ENCODE measurements around the gene OPRPN.

OPRPN gene

GRCh38 chr4:70372760-70373159, 25.0 kb upstream of the OPRPN start:
- no peaks in the 10 kb centered on the region for H4K20me1 ChIP-seq (ENCODE audit: insufficient read depth)
- no peak overlapping the region for H2AFZ ChIP-seq (ENCODE audit: low read depth)
- no peak overlapping the region for H3K27ac ChIP-seq
- no peak overlapping the region for H3K4me3 ChIP-seq (IDR thresholded peaks at IDR 0.05; ENCODE audit: insufficient read depth, low read depth, low read length)
- no peak for TF ChIP-seq CTCF (conservative IDR thresholded peaks at IDR 0.05; ENCODE audit: low read depth, low read length)
- H3K36me3 ChIP-seq (ENCODE audit: insufficient read depth), result no peaks in the 10 kb centered on the region
- no peaks in the 10 kb centered on the region for H3K4me1 ChIP-seq (ENCODE audit: low read depth, poor library complexity, severe bottlenecking)
- H3K4me2 ChIP-seq, result no peak overlapping the region
- no peaks in the 10 kb centered on the region for H3K79me2 ChIP-seq (ENCODE audit: insufficient read depth, low read depth)
- H3K9ac ChIP-seq, result no peak overlapping the region
- no peaks in the 10 kb centered on the region for H3K27me3 ChIP-seq (ENCODE audit: insufficient read depth, low read depth)

GRCh38 chr4:70380578-70380977, 17.2 kb upstream of the OPRPN start:
- H3K4me2 ChIP-seq, result no peak overlapping the region
- no peaks in the 10 kb centered on the region for H3K79me2 ChIP-seq (ENCODE audit: insufficient read depth, low read depth)
- no peak for TF ChIP-seq CTCF (conservative IDR thresholded peaks at IDR 0.05; ENCODE audit: low read depth, low read length)
- H3K27ac ChIP-seq, result no peak overlapping the region
- no peak overlapping the region for H3K4me3 ChIP-seq (IDR thresholded peaks at IDR 0.05; ENCODE audit: insufficient read depth, low read depth, low read length)
- no peaks in the 10 kb centered on the region for H3K36me3 ChIP-seq (ENCODE audit: insufficient read depth)
- H4K20me1 ChIP-seq (ENCODE audit: insufficient read depth), result no peaks in the 10 kb centered on the region
- H3K4me1 ChIP-seq (ENCODE audit: low read depth, poor library complexity, severe bottlenecking), result no peaks in the 10 kb centered on the region
- no peaks in the 10 kb centered on the region for H3K27me3 ChIP-seq (ENCODE audit: insufficient read depth, low read depth)
- H2AFZ ChIP-seq (ENCODE audit: low read depth), result no peak overlapping the region
- no peak overlapping the region for H3K9ac ChIP-seq

GRCh38 chr4:70382691-70383181, 15.0 kb upstream of the OPRPN start, which contains the start of gene SMR3B:
TSS of gene SMR3B (plus strand) at chr4:70383131. CDS start at chr4:70384511, 1,380 bp downstream.
- H3K79me2 ChIP-seq (ENCODE audit: insufficient read depth, low read depth), result no peaks in the 10 kb centered on the region
- H3K4me1 ChIP-seq (ENCODE audit: low read depth, poor library complexity, severe bottlenecking), result peaks cover 12% of the 10 kb centered on the region
- H4K20me1 ChIP-seq (ENCODE audit: insufficient read depth), result no peaks in the 10 kb centered on the region
- H2AFZ ChIP-seq (ENCODE audit: low read depth), result no peak within 1 kb of the TSS
- no peaks in the 10 kb centered on the region for H3K36me3 ChIP-seq (ENCODE audit: insufficient read depth)
- H3K9ac ChIP-seq, result no peak within 1 kb of the TSS
- no peak within 1 kb of the TSS for H3K4me3 ChIP-seq (IDR thresholded peaks at IDR 0.05; ENCODE audit: insufficient read depth, low read depth, low read length)
- TF ChIP-seq CTCF (conservative IDR thresholded peaks at IDR 0.05; ENCODE audit: low read depth, low read length), result no peak
- no peaks in the 10 kb centered on the region for H3K27me3 ChIP-seq (ENCODE audit: insufficient read depth, low read depth)
- H3K4me2 ChIP-seq, result no peak within 1 kb of the TSS
- H3K27ac ChIP-seq, result no peak within 1 kb of the TSS

GRCh38 chr4:70392057-70392776, 5.5 kb upstream of the OPRPN start:
- no peak for TF ChIP-seq CTCF (conservative IDR thresholded peaks at IDR 0.05; ENCODE audit: low read depth, low read length)
- Histone ChIP-seq H3K4me2 (peak overlapping the region; percentile 74), H3K9ac (peak overlapping the region; percentile 28; the same call in 1 of the 2 replicates)

More at GRCh38 chr4:70392057-70392776, 5.5 kb upstream of the OPRPN start:
- no peaks in the 10 kb centered on the region for H3K27me3 ChIP-seq (ENCODE audit: insufficient read depth, low read depth)
- H3K27ac ChIP-seq, result peak overlapping the region; percentile 64
- peaks cover 40% of the 10 kb centered on the region for H3K4me1 ChIP-seq (ENCODE audit: low read depth, poor library complexity, severe bottlenecking)
- peak overlapping the region; percentile 44 for H2AFZ ChIP-seq (ENCODE audit: low read depth)
- H3K4me3 ChIP-seq (IDR thresholded peaks at IDR 0.05; ENCODE audit: insufficient read depth, low read depth, low read length), result peak overlapping the region; percentile 61
- H3K36me3 ChIP-seq (ENCODE audit: insufficient read depth), result no peaks in the 10 kb centered on the region
- H4K20me1 ChIP-seq (ENCODE audit: insufficient read depth), result no peaks in the 10 kb centered on the region
- H3K79me2 ChIP-seq (ENCODE audit: insufficient read depth, low read depth), result no peaks in the 10 kb centered on the region
